Spinal cord (tissue), 10 donors: ENCODE data around the gene MAP2K5. TPM values are rescaled to one million over a fixed set of nuclear protein-coding genes. Genes with fewer than 3 reads are reported as not detected.

Source experiments
- DNase-seq, 6 donors: peaks; one replicate each; pipeline versions ENCODE4 v3.0.0 to v3.0.0-alpha.2; 2013 to 2015; ENCODE audit warnings: low spot score in 6 of 6, low read depth in 4 of 6
- H3K27ac ChIP-seq: one replicate; pipeline ENCODE4 v1.5.1; 2013; ENCODE audit warnings: low read depth, low read length, control low read depth
- H3K27me3 ChIP-seq: one replicate; pipeline ENCODE4 v1.6.1; 2013; ENCODE audit warnings: low read length; ENCODE audit not compliant: control insufficient read depth, insufficient read depth
- H3K36me3 ChIP-seq: one replicate; pipeline ENCODE4 v1.6.1; 2013; ENCODE audit warnings: low read length; ENCODE audit not compliant: control insufficient read depth, insufficient read depth
- H3K4me1 ChIP-seq: one replicate; pipeline ENCODE4 v1.6.1; 2013; ENCODE audit warnings: low read length; ENCODE audit not compliant: control insufficient read depth, insufficient read depth
- H3K4me3 ChIP-seq: one replicate; pipeline ENCODE4 v1.5.1; 2013; ENCODE audit warnings: low read depth, low read length, control low read depth
- H3K9me3 ChIP-seq: one replicate; pipeline ENCODE4 v1.6.1; 2013; ENCODE audit warnings: low read length; ENCODE audit not compliant: control insufficient read depth, insufficient read depth
- WGBS: methylation state at CpG from one replicate; pipeline ENCODE4 v1.1.5; 2013; ENCODE audit warnings: missing lambda C conversion rate; ENCODE audit not compliant: insufficient coverage; 5-methylcytosine and 5-hydroxymethylcytosine counted together
- polyA plus RNA-seq, 2 donors: library from polyadenylated mRNA; unstranded; fragments of 120-200 nt; gene quantifications; one replicate each; pipeline ENCODE4 v1.2.1, GENCODE V29; 2013; ENCODE audit not compliant: insufficient read length in 2 of 2
- total RNA-seq, 2 donors: library from RNA; depleted of rRNA in 1 of 2; stranded (reverse); fragments of 120-200 nt in 1 of 2; fragments of >200 nt in 1 of 2; gene quantifications; one replicate each; pipeline versions ENCODE4 v1.2.3 to v1.2.4, GENCODE V29; 2013 to 2014
- donor health status: healthy.

The MAP2K5 gene
- total and polyA plus RNA-seq, 4 donors = 15.6 to 29.4 (median 25.4) TPM

- Histone ChIP-seq H3K4me1 (no peaks in the 10 kb centered on the region), H3K27ac (no peak overlapping the region), H3K27me3 (no peaks in the 10 kb centered on the region), H3K9me3 (no peaks in the 10 kb centered on the region), H3K4me3 (no peak overlapping the region), H3K36me3 (no peaks in the 10 kb centered on the region)
- no peak for DNase-seq
- no CpG with 5 or more reads among the region's 3 CpGs for WGBS
Measured at GRCh38 chr15:67753891-67754290, 211.4 kb downstream of the MAP2K5 start.

- Histone ChIP-seq H3K4me3 (no peak overlapping the region), H3K9me3 (no peaks in the 10 kb centered on the region), H3K4me1 (no peaks in the 10 kb centered on the region), H3K36me3 (no peaks in the 10 kb centered on the region), H3K27me3 (no peaks in the 10 kb centered on the region), H3K27ac (no peak overlapping the region)
- no peak for DNase-seq
- no CpG with 5 or more reads among the region's 1 CpG for WGBS
Measured at GRCh38 chr15:67755264-67755663, 212.8 kb downstream of the MAP2K5 start.

GRCh38 chr15:67755936-67756335 is 213.4 kb downstream of the MAP2K5 start:
- Histone ChIP-seq H3K27ac (no peak overlapping the region), H3K9me3 (no peaks in the 10 kb centered on the region), H3K27me3 (no peaks in the 10 kb centered on the region), H3K4me3 (no peak overlapping the region), H3K4me1 (peaks cover 4% of the 10 kb centered on the region), H3K36me3 (no peaks in the 10 kb centered on the region)
- 75% methylated on average over 1 of the region's 1 CpG for WGBS
- DNase-seq = no peak

- DNase-seq = peak in 1 of 6 donors; percentile 47
- Histone ChIP-seq H3K4me3 (no peak overlapping the region), H3K9me3 (no peaks in the 10 kb centered on the region), H3K4me1 (peaks cover 4% of the 10 kb centered on the region), H3K27ac (no peak overlapping the region), H3K36me3 (no peaks in the 10 kb centered on the region), H3K27me3 (no peaks in the 10 kb centered on the region)
- 80% methylated on average over 1 of the region's 7 CpGs for WGBS
Measured at GRCh38 chr15:67758619-67759300, 216.3 kb downstream of the MAP2K5 start.

GRCh38 chr15:67760901-67761300 is 218.4 kb downstream of the MAP2K5 start:
- H3K36me3 ChIP-seq = no peaks in the 10 kb centered on the region
- DNase-seq = peak in 1 of 6 donors; percentile 37
- no peaks in the 10 kb centered on the region for H3K9me3 ChIP-seq
- peaks cover 4% of the 10 kb centered on the region for H3K4me1 ChIP-seq
- H3K4me3 ChIP-seq = no peak overlapping the region
- H3K27me3 ChIP-seq = no peaks in the 10 kb centered on the region
- 58% methylated on average over 4 of the region's 6 CpGs for WGBS
- H3K27ac ChIP-seq = no peak overlapping the region

- WGBS = no CpG with 5 or more reads among the region's 4 CpGs
- no peak overlapping the region for H3K27ac ChIP-seq
Measured at GRCh38 chr15:67761343-67761742, 218.8 kb downstream of the MAP2K5 start.

GRCh38 chr15:67762610-67763368 is 220.3 kb downstream of the MAP2K5 start:
- Histone ChIP-seq H3K9me3 (no peaks in the 10 kb centered on the region), H3K36me3 (no peaks in the 10 kb centered on the region), H3K27me3 (no peaks in the 10 kb centered on the region), H3K27ac (no peak overlapping the region), H3K4me1 (peaks cover 4% of the 10 kb centered on the region), H3K4me3 (no peak overlapping the region)
- peak in 1 of 6 donors; percentile 42 for DNase-seq
- WGBS = 90% methylated on average over 2 of the region's 7 CpGs

More at GRCh38 chr15:67761343-67761742, 218.8 kb downstream of the MAP2K5 start:
- peak in 1 of 6 donors; percentile 43 for DNase-seq
- Histone ChIP-seq H3K4me3 (no peak overlapping the region), H3K4me1 (peaks cover 4% of the 10 kb centered on the region), H3K27me3 (no peaks in the 10 kb centered on the region), H3K36me3 (no peaks in the 10 kb centered on the region), H3K9me3 (no peaks in the 10 kb centered on the region)

GRCh38 chr15:67765701-67766100 is 223.2 kb downstream of the MAP2K5 start:
- H3K27ac ChIP-seq = no peak overlapping the region
- H3K36me3 ChIP-seq = no peaks in the 10 kb centered on the region
- WGBS = 52% methylated on average over 2 of the region's 2 CpGs
- no peak overlapping the region for H3K4me3 ChIP-seq
- no peaks in the 10 kb centered on the region for H3K9me3 ChIP-seq
- peaks cover 2% of the 10 kb centered on the region for H3K4me1 ChIP-seq
- H3K27me3 ChIP-seq = no peaks in the 10 kb centered on the region
- no peak for DNase-seq

- H3K4me1 ChIP-seq = no peaks in the 10 kb centered on the region
- no peaks in the 10 kb centered on the region for H3K9me3 ChIP-seq
- no peak overlapping the region for H3K27ac ChIP-seq
- no peaks in the 10 kb centered on the region for H3K36me3 ChIP-seq
- H3K27me3 ChIP-seq = no peaks in the 10 kb centered on the region
- peak in 1 of 6 donors; percentile 36 for DNase-seq
- no peak overlapping the region for H3K4me3 ChIP-seq
- no CpG with 5 or more reads among the region's 2 CpGs for WGBS
Measured at GRCh38 chr15:67766968-67767367, 224.5 kb downstream of the MAP2K5 start.
